IMR-90 (cell line): ENCODE measurements around the gene WDR91. TPM values are rescaled to one million over a fixed set of nuclear protein-coding genes. Genes with fewer than 3 reads are reported as not detected.

Source experiments
- ATAC-seq: fragments of 200-7000 bp; cut with Tn5 transposase; 2 replicates; pipeline ENCODE4 v1.9.1; 2020; ENCODE audit warnings: low read depth, mild to moderate bottlenecking, moderate library complexity
- BruUV-seq: library from RNA; stranded (reverse); fragments of 400-500 nt; replicated peaks from 2 replicates; lab custom pipeline; 2021; lab: Mats Ljungman, UMichigan
- CTCF ChIA-PET: fragments of 300-600 bp; formaldehyde crosslinking; extraction: SDS; loops from one replicate; lab custom pipeline; 2021; ENCODE audit warnings: antibody characterized with exemption; lab: Yijun Ruan, JAX
- POLR2A ChIA-PET: fragments of 300-600 bp; sonication (Branson Sonifier 250); formaldehyde crosslinking; loops from one replicate; lab custom pipeline; 2022; ENCODE audit warnings: antibody characterized with exemption; ENCODE audit not compliant: unreplicated experiment; lab: Charles Lee
- DNase-seq: peaks from one replicate; pipeline ENCODE4 v3.0.0; 2013
- H2AFZ ChIP-seq: replicated peaks from 2 replicates; pipeline ENCODE3; 2013; ENCODE audit warnings: low read length, mild to moderate bottlenecking; ENCODE audit not compliant: poor library complexity
- H2AK5ac ChIP-seq: 2 replicates; pipeline ENCODE4 v1.6.1; 2013; ENCODE audit warnings: low read depth, low read length, inconsistent platforms
- H2AK9ac ChIP-seq: replicated peaks from 2 replicates; pipeline ENCODE3; 2013; ENCODE audit warnings: mild to moderate bottlenecking, low read depth, low read length, moderate library complexity; ENCODE audit not compliant: poor library complexity
- H2BK120ac ChIP-seq: 2 replicates; pipeline ENCODE4 v1.6.1; 2013; ENCODE audit warnings: low read depth, low read length, inconsistent platforms
- H2BK15ac ChIP-seq: 3 replicates; pipeline ENCODE4 v1.6.1; 2013; ENCODE audit warnings: low read depth, low read length, inconsistent platforms
- H2BK20ac ChIP-seq: 2 replicates; pipeline ENCODE4 v1.6.1; 2013; ENCODE audit warnings: low read depth, mild to moderate bottlenecking, inconsistent platforms, low read length, moderate library complexity
- H2BK5ac ChIP-seq: 2 replicates; pipeline ENCODE4 v1.6.1; 2013; ENCODE audit warnings: mild to moderate bottlenecking, low read depth, low read length, inconsistent platforms; ENCODE audit not compliant: poor library complexity, severe bottlenecking
- H3K14ac ChIP-seq: replicated peaks from 2 replicates; pipeline ENCODE4 v1.6.1; 2013; ENCODE audit warnings: low read depth, low read length, inconsistent platforms
- H3K18ac ChIP-seq: 2 replicates; pipeline ENCODE4 v1.6.1; 2013; ENCODE audit warnings: low read depth, low read length, control low read depth
- H3K23ac ChIP-seq: 2 replicates; pipeline ENCODE4 v1.6.1; 2013; ENCODE audit warnings: low read depth, low read length, inconsistent platforms
- H3K27ac ChIP-seq: 2 replicates; pipeline ENCODE4 v1.5.1; 2013; ENCODE audit warnings: mild to moderate bottlenecking, control low read depth, low read length; ENCODE audit not compliant: insufficient read depth
- H3K27me3 ChIP-seq: 2 replicates; pipeline ENCODE4 v1.6.1; 2013; ENCODE audit warnings: low read length; ENCODE audit not compliant: control insufficient read depth, insufficient read depth
- H3K36me3 ChIP-seq: 2 replicates; pipeline ENCODE4 v1.6.1; 2013; ENCODE audit warnings: low read length, mixed read lengths; ENCODE audit not compliant: control insufficient read depth, insufficient read depth
- H3K4ac ChIP-seq: 2 replicates; pipeline ENCODE4 v1.6.1; 2013; ENCODE audit warnings: low read depth, low read length, inconsistent platforms
- H3K4me1 ChIP-seq: 2 replicates; pipeline ENCODE4 v1.6.1; 2013; ENCODE audit warnings: low read length, mixed read lengths; ENCODE audit not compliant: control insufficient read depth, insufficient read depth
- H3K4me2 ChIP-seq: 2 replicates; pipeline ENCODE4 v1.6.1; 2013; ENCODE audit warnings: low read depth, mild to moderate bottlenecking, control low read depth, low read length, moderate library complexity
- H3K4me3 ChIP-seq: 2 replicates; pipeline ENCODE4 v1.5.1; 2013; ENCODE audit warnings: low read depth, mild to moderate bottlenecking, control low read depth, low read length, moderate library complexity; ENCODE audit not compliant: insufficient read depth
- H3K56ac ChIP-seq: 2 replicates; pipeline ENCODE4 v1.6.1; 2013; ENCODE audit warnings: low read length, inconsistent platforms; ENCODE audit not compliant: insufficient read depth; ENCODE audit errors: extremely low read depth
- H3K79me1 ChIP-seq, 2 experiments: 2 replicates each; pipeline ENCODE4 v1.6.1; 2013; ENCODE audit warnings: low read length in 2 of 2, inconsistent platforms in 1 of 2, low read depth in 1 of 2
- H3K9ac ChIP-seq: 2 replicates; pipeline ENCODE4 v1.6.1; 2013; ENCODE audit warnings: low read depth, low read length, control low read depth
- H3K9me1 ChIP-seq: 2 replicates; pipeline ENCODE4 v1.6.1; 2013; ENCODE audit warnings: low read length, inconsistent platforms; ENCODE audit not compliant: insufficient read depth
- H3K9me3 ChIP-seq: 2 replicates; pipeline ENCODE4 v1.6.1; 2013; ENCODE audit warnings: low read length; ENCODE audit not compliant: control insufficient read depth, insufficient read depth
- H4K20me1 ChIP-seq: 2 replicates; pipeline ENCODE4 v1.6.1; 2013; ENCODE audit warnings: low read length, inconsistent platforms; ENCODE audit not compliant: insufficient read depth
- H4K5ac ChIP-seq: 2 replicates; pipeline ENCODE4 v1.6.1; 2013; ENCODE audit warnings: mild to moderate bottlenecking, low read depth, low read length, control low read depth
- H4K8ac ChIP-seq, 2 experiments: 2 replicates each; pipeline ENCODE4 v1.6.1; 2013; ENCODE audit warnings: low read depth in 2 of 2, low read length in 2 of 2, control low read depth in 1 of 2, inconsistent platforms in 1 of 2
- H4K91ac ChIP-seq: 2 replicates; pipeline ENCODE4 v1.6.1; 2013; ENCODE audit warnings: low read depth, low read length, inconsistent platforms; ENCODE audit not compliant: insufficient read depth
- ELK1 ChIP-seq: fragments of 150-350 bp; IDR thresholded peaks from 2 replicates; pipeline ENCODE4 v1.6.1; 2016; ENCODE audit warnings: low read depth, mild to moderate bottlenecking, low read length, moderate library complexity, borderline replicate concordance
- POLR2A ChIP-seq: IDR thresholded peaks from 2 replicates; pipeline ENCODE4 v1.6.1; 2012; ENCODE audit warnings: mild to moderate bottlenecking, low read depth, low read length
- WGBS, 2 experiments: methylation state at CpG; one replicate each; pipeline versions ENCODE4 v1.1.5 to v1.1.7; 2013; ENCODE audit warnings: missing lambda C conversion rate in 2 of 2; ENCODE audit not compliant: insufficient read length in 1 of 2; ENCODE audit errors: extremely low coverage in 2 of 2; 5-methylcytosine and 5-hydroxymethylcytosine counted together
- dilution Hi-C: fragments of 300-500 bp; cut with HindIII; formaldehyde crosslinking; loops from one replicate; pipeline ENCODE4 v1.14.3; 2018; ENCODE audit warnings: low sequenced_read_pairs; ENCODE audit not compliant: unreplicated experiment
- in situ Hi-C: fragments of 300-500 bp; cut with MboI; formaldehyde crosslinking; loops from 3 replicates; pipeline ENCODE4 v1.14.3; 2019; ENCODE audit warnings: low sequenced_read_pairs, inconsistent platforms, mixed read lengths
- intact Hi-C: fragments of 100-400 bp; cut with micrococcal nuclease; formaldehyde crosslinking; loops from 2 replicates; pipeline ENCODE4 v1.10.0; 2022
- polyA plus RNA-seq, 3 experiments: library from polyadenylated mRNA; depleted of rRNA; stranded (reverse); fragments of >200 nt; gene quantifications; 2 replicates each; pipeline ENCODE4 v1.2.3, GENCODE V29; 2012; ENCODE audit warnings: low replicate concordance in 1 of 3
- total RNA-seq: library from RNA; depleted of rRNA; stranded (reverse); fragments of >200 nt; gene quantifications from 2 replicates; pipeline ENCODE4 v1.2.3, GENCODE V29; 2012

Gene WDR91
- total and polyA plus RNA-seq, 2 of the 4 experiments (the other 2 are of a cell fraction) = 5.2 to 10.3 TPM

DNA sequence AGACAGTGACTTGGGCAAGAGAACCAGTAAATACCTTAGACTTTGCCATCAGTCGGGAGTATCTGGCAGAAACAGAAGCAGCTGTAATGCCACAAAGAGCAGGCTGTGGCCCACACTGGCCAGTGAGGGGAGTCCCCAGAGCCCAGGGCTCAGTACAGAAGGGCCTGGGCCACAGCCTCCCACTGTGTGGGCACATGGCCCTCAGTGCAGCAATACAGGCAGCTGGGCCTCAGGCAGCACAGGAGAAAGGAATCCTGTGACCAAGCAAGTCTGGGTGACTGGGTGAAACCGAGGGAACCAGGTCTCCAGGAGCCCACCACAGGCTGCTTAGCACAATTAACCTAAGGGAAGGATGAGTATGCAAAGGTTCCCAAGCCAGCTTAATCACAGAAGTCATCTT is 14.0 kb downstream of the WDR91 start:
- Histone ChIP-seq H3K23ac (no peak overlapping the region), H3K4ac (no peak overlapping the region), H2BK120ac (no peak overlapping the region), H3K9me3 (no peaks in the 10 kb centered on the region), H2AFZ (no peak overlapping the region), H3K9ac (no peak overlapping the region), H3K18ac (no peak overlapping the region), H3K27me3 (no peaks in the 10 kb centered on the region), H3K4me1 (peaks cover 13% of the 10 kb centered on the region), H4K5ac (no peak overlapping the region), H4K20me1 (no peaks in the 10 kb centered on the region), H3K36me3 (peaks cover 18% of the 10 kb centered on the region), H3K14ac (no peak overlapping the region), H2BK20ac (no peak overlapping the region), H4K8ac (no peak overlapping the region), H2AK5ac (no peak overlapping the region), H3K4me2 (no peak overlapping the region), H3K9me1 (peaks cover 7% of the 10 kb centered on the region), H4K91ac (no peak overlapping the region), H2BK5ac (no peak overlapping the region), H3K79me1 (peaks cover 0 to 8% of the 10 kb centered on the region in 2 experiments; a peak in 3 of 4 replicates), H3K4me3 (no peak overlapping the region), H2BK15ac (no peak overlapping the region), H3K27ac (no peak overlapping the region), H3K56ac (no peak overlapping the region), H2AK9ac (no peak overlapping the region)
- in situ Hi-C loops = no loop called here
- ChIA-PET POLR2A (no interaction called here), CTCF (no interaction called here)
- TF ChIP-seq POLR2A (no peak), ELK1 (no peak)
- dilution Hi-C loops = no loop called here
- ATAC-seq = no peak
- 80% methylated on average over 1 of the region's 2 CpGs; no CpG with 5 or more reads in 1 of the 2 experiments for WGBS, 2 experiments
- DNase-seq = no peak
- intact Hi-C loops = no loop called here
- BruUV-seq = no TSS peak
